Heart right ventricle (tissue), 16 donors: ENCODE data around the gene STYXL2. TPM values are rescaled to one million over a fixed set of nuclear protein-coding genes. Genes with fewer than 3 reads are reported as not detected.

Source experiments
- ATAC-seq, 8 donors: fragments of 200-7000 bp; cut with Tn5 transposase; one replicate each; pipeline ENCODE4 v1.9.1; 2020; ENCODE audit warnings: mild to moderate bottlenecking in 8 of 8, moderate library complexity in 8 of 8, moderate number of reproducible peaks in 1 of 8
- DNase-seq, 2 donors: peaks; one replicate each; pipeline ENCODE4 v3.0.0-alpha.2; 2020
- H3K27ac ChIP-seq, 10 donors: fragments of 200-600 bp; sonication (generic) in 2 of 10; one replicate each; pipeline versions ENCODE4 v1.5.0 to v1.8.0; 2020 to 2022; ENCODE audit warnings: mild to moderate bottlenecking in 3 of 10
- H3K27me3 ChIP-seq, 7 donors: fragments of 200-600 bp; one replicate each; pipeline ENCODE4 v1.8.0; 2021 to 2022; ENCODE audit warnings: mild to moderate bottlenecking in 2 of 7
- H3K36me3 ChIP-seq, 9 donors: fragments of 200-600 bp; sonication (generic) in 1 of 9; one replicate each; pipeline versions ENCODE4 v1.5.0 to v1.8.0; 2020 to 2022; ENCODE audit warnings: mild to moderate bottlenecking in 2 of 9
- H3K4me1 ChIP-seq, 9 donors: fragments of 200-600 bp; sonication (generic) in 1 of 9; one replicate each; pipeline versions ENCODE4 v1.5.0 to v1.8.0; 2020 to 2022; ENCODE audit warnings: mild to moderate bottlenecking in 4 of 9
- H3K4me3 ChIP-seq, 10 donors: fragments of 200-600 bp; sonication (generic) in 2 of 10; one replicate each; pipeline versions ENCODE4 v1.5.0 to v1.8.0; 2020 to 2022; ENCODE audit warnings: mild to moderate bottlenecking in 7 of 10, moderate library complexity in 2 of 10
- H3K9me3 ChIP-seq, 11 donors: fragments of 200-600 bp in 10 of 11; sonication (generic) in 2 of 11; one replicate each; pipeline versions ENCODE4 v1.5.0 to v1.8.0; 2013 to 2022; ENCODE audit warnings: mild to moderate bottlenecking in 2 of 11, control low read depth in 1 of 11, moderate library complexity in 1 of 11
- whole genome bisulfite sequencing, 2 donors: extraction: QIAGEN DNeasy Blood & Tissue Kit; methylation state at CpG; one replicate each; pipeline ENCODE4 v1.1.7; 2013; ENCODE audit warnings: inconsistent platforms in 1 of 2; 5-methylcytosine and 5-hydroxymethylcytosine counted together
- intact Hi-C, 10 donors: fragments of 100-400 bp; cut with DNase I; formaldehyde crosslinking; loops; one replicate each; pipeline versions ENCODE4 v1.11.1 to v1.14.2; 2022
- polyA plus RNA-seq, 2 donors: library from polyadenylated mRNA; stranded (reverse); fragments of 200-250 nt; gene quantifications; one replicate each; pipeline ENCODE4 v1.2.3, GENCODE V29; 2013
- total RNA-seq, 10 donors: library from RNA; stranded (reverse); fragmentation: NEBNext Ultra II Directional in 3 of 10; extraction: Animal tissue kit (Norgen Biotek cat#: 25700) in 3 of 10; gene quantifications; one replicate each; pipeline versions ENCODE4 v1.2.1 to v1.2.4, GENCODE V29; 2021 to 2023
- TF ChIP-seq, protein P1 (sequence below), 9 donors: fragments of 200-600 bp; sonication (generic) in 2 of 9; IDR thresholded peaks; one replicate each; pipeline versions ENCODE4 v1.5.0 to v1.8.0; 2021 to 2022; ENCODE audit warnings: antibody characterized with exemption in 9 of 9, mild to moderate bottlenecking in 5 of 9, moderate library complexity in 1 of 9
- donor health status: Arrhythmogenic right ventricular cardiomyopathy.
- donor health status: ischemic (EF 13 %, LVEDD 7.1; RV severe dilation, severe dysfunction).
- donor health status: healthy with polysubstance abuse.
- donor health status: DM: no; HTN: yes; CAD: no.
- donor health status: DM: no; HTN: no; CAD: no.
- donor health status: ischemic (EF 25% LVEDD 6.9; RV normal size, moderate dysfunction).
- donor health status: ischemic (EF 25% LVEDD 5.7; RV mildly dilated, moderate dysfunction).
- donor health status: healthy.
- donor health status: DM: yes; HTN: yes; CAD: no.
- donor health status: Ischemic cardiomyopathy.
- donor health status: ischemic (EF 35%, LVEDD 5.7; RV mildly dilated, moderate dysfunction).
- donor health status: nonischemic (EF 11% LVEDD 7.7; RV severe dilation, severe dysfunction).
- donor health status: DM: yes; HTN: yes; CAD: no.
- donor health status: PGD.
- donor health status: ischemic (EF 29% LVEDD 5.4; RV normal size, mild dysfunction).
- donor health status: nonischemic (EF 23%, LVEDD 6.1; RV moderate dilation, normal function).

Gene STYXL2
- total and polyA plus RNA-seq, 12 donors, result 32.4 to 638 (median 205) TPM

DNA sequence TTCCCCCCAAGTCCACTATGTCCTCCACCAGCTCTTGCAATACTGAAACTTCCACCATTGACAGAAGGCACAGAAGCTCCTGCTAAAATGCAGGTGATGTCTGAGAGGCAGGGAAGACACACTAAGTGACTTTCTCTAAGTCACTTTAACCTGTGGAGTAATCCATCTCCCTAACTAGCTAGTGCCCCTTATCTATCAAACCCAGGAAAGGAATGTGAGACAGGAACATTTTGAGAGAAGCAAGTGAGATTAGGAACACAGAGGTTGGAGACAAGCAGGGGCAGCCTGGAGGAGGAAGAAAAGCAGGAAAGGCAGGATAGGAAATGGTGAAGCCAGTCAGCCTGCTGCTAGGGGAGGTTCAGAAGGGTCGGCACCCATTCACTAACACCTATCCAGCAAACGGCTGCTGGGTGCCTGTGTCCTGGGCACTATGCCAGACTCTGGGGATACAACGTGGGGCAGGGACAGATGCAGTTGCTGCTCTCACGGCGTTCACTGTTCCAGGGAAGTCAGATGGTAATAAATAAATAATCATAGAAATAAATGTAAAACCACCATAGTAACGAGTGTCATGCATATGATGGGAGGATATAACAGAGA, 10.7 kb upstream of the STYXL2 start:
- WGBS, 2 donors, result 14 to 18% methylated on average over 6 of the region's 6 CpGs
- TF ChIP-seq, protein P1, sequence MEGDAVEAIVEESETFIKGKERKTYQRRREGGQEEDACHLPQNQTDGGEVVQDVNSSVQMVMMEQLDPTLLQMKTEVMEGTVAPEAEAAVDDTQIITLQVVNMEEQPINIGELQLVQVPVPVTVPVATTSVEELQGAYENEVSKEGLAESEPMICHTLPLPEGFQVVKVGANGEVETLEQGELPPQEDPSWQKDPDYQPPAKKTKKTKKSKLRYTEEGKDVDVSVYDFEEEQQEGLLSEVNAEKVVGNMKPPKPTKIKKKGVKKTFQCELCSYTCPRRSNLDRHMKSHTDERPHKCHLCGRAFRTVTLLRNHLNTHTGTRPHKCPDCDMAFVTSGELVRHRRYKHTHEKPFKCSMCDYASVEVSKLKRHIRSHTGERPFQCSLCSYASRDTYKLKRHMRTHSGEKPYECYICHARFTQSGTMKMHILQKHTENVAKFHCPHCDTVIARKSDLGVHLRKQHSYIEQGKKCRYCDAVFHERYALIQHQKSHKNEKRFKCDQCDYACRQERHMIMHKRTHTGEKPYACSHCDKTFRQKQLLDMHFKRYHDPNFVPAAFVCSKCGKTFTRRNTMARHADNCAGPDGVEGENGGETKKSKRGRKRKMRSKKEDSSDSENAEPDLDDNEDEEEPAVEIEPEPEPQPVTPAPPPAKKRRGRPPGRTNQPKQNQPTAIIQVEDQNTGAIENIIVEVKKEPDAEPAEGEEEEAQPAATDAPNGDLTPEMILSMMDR (IDR thresholded peaks at IDR 0.05), result no peak
- Histone ChIP-seq H3K9me3 (no peaks in the 10 kb centered on the region), H3K36me3 (no peaks in the 10 kb centered on the region), H3K27ac (peak overlapping the region in 6 of 10 donors; percentile 22 to 70 (median 60)), H3K4me1 (peaks cover 0 to 53% (median 14%) of the 10 kb centered on the region in 9 donors), H3K27me3 (peaks cover 0 to 4% (median 0%) of the 10 kb centered on the region in 7 donors), H3K4me3 (no peak overlapping the region)
- intact Hi-C loops, result loop anchor here in 2 of 10 donors (5.0 kb wide), 2 partner anchors 34 to 359 kb away; no protein-coding TSS in a partner anchor
- peak in 1 of 2 donors; percentile 52 for DNase-seq
- peak in 7 of 8 donors; percentile 35 to 81 (median 68) for ATAC-seq

- no peak for DNase-seq
- TF ChIP-seq, protein P1 (IDR thresholded peaks at IDR 0.05), result no peak
- no peaks in the 10 kb centered on the region for H3K36me3 ChIP-seq
- intact Hi-C loops, result loop anchor here in 2 of 10 donors (5.0 kb wide), 2 partner anchors 33 to 358 kb away; no protein-coding TSS in a partner anchor
- peak in 4 of 8 donors; percentile 18 to 62 (median 21) for ATAC-seq
- peak overlapping the region in 5 of 10 donors; percentile 22 to 70 (median 64) for H3K27ac ChIP-seq
- peaks cover 0 to 4% (median 0%) of the 10 kb centered on the region in 7 donors for H3K27me3 ChIP-seq
- no peaks in the 10 kb centered on the region for H3K9me3 ChIP-seq
- H3K4me3 ChIP-seq, result no peak overlapping the region
- 45 to 62% methylated on average over 3 of the region's 3 CpGs for WGBS, 2 donors
- H3K4me1 ChIP-seq, result peaks cover 0 to 46% (median 13%) of the 10 kb centered on the region in 9 donors
Measured at GRCh38 chr1:167083871-167084270, 10.0 kb upstream of the STYXL2 start.

GRCh38 chr1:167084757-167085156, 9.1 kb upstream of the STYXL2 start:
- no peaks in the 10 kb centered on the region for H3K9me3 ChIP-seq
- peaks cover 0 to 46% (median 14%) of the 10 kb centered on the region in 9 donors for H3K4me1 ChIP-seq
- no peak overlapping the region for H3K4me3 ChIP-seq
- H3K27me3 ChIP-seq, result peaks cover 0 to 4% (median 0%) of the 10 kb centered on the region in 7 donors
- intact Hi-C loops, result loop anchor here in 3 of 10 donors (5.0 kb wide), 3 partner anchors 33 to 358 kb away; no protein-coding TSS in a partner anchor
- TF ChIP-seq, protein P1 (IDR thresholded peaks at IDR 0.05), result no peak
- no peak for DNase-seq
- no peak for ATAC-seq
- H3K27ac ChIP-seq, result peak overlapping the region in 2 of 10 donors; percentile 65 to 70
- no peaks in the 10 kb centered on the region for H3K36me3 ChIP-seq

DNA sequence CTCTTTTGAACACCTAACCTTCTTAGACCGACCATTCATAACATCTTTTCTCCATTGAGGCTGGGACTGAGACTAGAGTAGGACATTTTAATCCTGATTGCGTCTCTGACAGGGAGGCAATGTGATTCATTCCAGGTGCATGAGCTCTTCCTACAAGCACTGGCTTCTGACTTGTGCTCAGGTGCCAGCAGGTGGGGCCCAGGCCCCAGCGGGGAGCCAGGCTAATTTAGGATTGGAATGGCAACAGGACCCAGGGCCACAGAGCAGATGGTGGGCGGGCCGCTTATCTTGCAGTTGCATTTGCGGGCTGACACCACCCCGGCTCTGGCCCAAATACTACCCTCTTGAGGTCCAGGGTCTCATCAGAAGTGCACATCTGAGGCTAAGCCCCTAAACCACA, 7.8 kb upstream of the STYXL2 start:
- Histone ChIP-seq H3K27me3 (peaks cover 0 to 3% (median 0%) of the 10 kb centered on the region in 7 donors), H3K36me3 (no peaks in the 10 kb centered on the region), H3K27ac (no peak overlapping the region), H3K4me3 (no peak overlapping the region), H3K4me1 (peaks cover 0 to 46% (median 14%) of the 10 kb centered on the region in 9 donors), H3K9me3 (no peaks in the 10 kb centered on the region)
- DNase-seq (no peak), ATAC-seq (no peak)
- WGBS, 2 donors, result 78 to 81% methylated on average over 7 of the region's 7 CpGs
- TF ChIP-seq, protein P1 (IDR thresholded peaks at IDR 0.05), result no peak
- intact Hi-C loops, result loop anchor here in 1 of 10 donors (5.0 kb wide), 1 partner anchor 36 kb away; no protein-coding TSS in a partner anchor
